Measurements from ENCODE around the gene ZNF646.

DNA sequence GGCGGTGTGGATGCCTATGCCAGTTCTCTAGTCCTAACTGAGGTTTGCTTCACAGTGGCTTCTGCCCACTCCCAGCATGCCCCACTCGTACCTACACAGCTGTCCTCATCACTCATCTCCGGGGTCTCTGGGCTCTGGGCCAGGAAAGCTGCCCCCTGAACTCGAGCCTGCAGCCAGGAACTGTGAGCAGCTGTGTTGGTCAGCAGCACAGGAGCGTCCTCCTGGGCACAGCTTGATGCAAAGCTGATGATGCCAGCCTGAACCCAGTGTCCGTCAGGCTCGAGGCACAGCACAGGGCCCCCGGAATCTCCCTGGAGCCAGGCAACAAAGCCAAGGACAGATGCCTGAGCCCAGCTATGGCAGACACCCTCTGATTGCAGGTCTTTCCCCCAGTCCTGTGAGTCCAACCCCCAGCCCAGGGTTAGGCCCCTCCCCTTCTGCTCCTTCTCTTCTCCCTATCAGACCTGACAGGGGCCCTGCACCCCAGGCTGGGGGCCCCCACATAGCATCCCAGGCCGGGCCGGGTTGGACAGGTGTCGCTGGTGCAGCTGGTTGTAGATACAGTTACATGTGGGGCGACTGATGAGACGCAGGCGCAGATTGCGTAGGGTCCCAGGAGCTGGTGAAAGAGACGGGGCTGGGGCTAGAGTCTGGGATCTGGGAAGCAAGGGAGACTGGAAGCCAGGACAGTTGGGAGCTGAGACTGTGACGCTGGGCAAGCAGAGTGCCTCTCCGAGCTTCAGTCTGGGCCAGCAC is 11.8 kb downstream of the ZNF646 start:
- TF ChIP-seq, protein P1, sequence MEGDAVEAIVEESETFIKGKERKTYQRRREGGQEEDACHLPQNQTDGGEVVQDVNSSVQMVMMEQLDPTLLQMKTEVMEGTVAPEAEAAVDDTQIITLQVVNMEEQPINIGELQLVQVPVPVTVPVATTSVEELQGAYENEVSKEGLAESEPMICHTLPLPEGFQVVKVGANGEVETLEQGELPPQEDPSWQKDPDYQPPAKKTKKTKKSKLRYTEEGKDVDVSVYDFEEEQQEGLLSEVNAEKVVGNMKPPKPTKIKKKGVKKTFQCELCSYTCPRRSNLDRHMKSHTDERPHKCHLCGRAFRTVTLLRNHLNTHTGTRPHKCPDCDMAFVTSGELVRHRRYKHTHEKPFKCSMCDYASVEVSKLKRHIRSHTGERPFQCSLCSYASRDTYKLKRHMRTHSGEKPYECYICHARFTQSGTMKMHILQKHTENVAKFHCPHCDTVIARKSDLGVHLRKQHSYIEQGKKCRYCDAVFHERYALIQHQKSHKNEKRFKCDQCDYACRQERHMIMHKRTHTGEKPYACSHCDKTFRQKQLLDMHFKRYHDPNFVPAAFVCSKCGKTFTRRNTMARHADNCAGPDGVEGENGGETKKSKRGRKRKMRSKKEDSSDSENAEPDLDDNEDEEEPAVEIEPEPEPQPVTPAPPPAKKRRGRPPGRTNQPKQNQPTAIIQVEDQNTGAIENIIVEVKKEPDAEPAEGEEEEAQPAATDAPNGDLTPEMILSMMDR (IDR thresholded peaks at IDR 0.05) = no peak
- TF ChIP-seq POLR2A (IDR thresholded peaks at IDR 0.05) = no peak

Data from gastroesophageal sphincter (tissue), 3 donors.